Epithelial cell of proximal tubule (primary cell): ENCODE measurements around the gene FGF11. TPM values are rescaled to one million over a fixed set of nuclear protein-coding genes. Genes with fewer than 3 reads are reported as not detected.
A peak's percentile ranks its signal among the peaks of the same experiment; 100 is the strongest.

Source experiments
- DNase-seq: peaks from one replicate; pipeline ENCODE4 v3.0.0-alpha.2; 2011; ENCODE audit warnings: low read depth
- H3K4me3 ChIP-seq: 2 replicates; pipeline ENCODE4 v1.5.1; 2011; ENCODE audit warnings: low read depth, mild to moderate bottlenecking, low read length
- CTCF ChIP-seq: conservative IDR thresholded peaks from 2 replicates; pipeline ENCODE4 v1.5.1; 2012; ENCODE audit warnings: low read depth, mild to moderate bottlenecking, low read length
- total RNA-seq: library from RNA; depleted of rRNA; stranded (reverse); fragments of >200 nt; gene quantifications from 2 replicates; pipeline ENCODE4 v1.2.3, GENCODE V29; 2015

Gene FGF11
- total RNA-seq, 1 donor from 2014 or later = 11.5 TPM

- DNase-seq = no peak
- peak overlapping the region; percentile 75 for H3K4me3 ChIP-seq
- TF ChIP-seq CTCF = no peak
These were observed 454 bp upstream of the FGF11 start for GRCh38 chr17:7438656-7439460.

GRCh38 chr17:7440113-7440833, 961 bp downstream of the FGF11 start:
- DNase-seq = no peak
- H3K4me3 ChIP-seq = peak overlapping the region; percentile 75
- no peak for TF ChIP-seq CTCF

- DNase-seq = no peak
- peak overlapping the region; percentile 75 for H3K4me3 ChIP-seq
- TF ChIP-seq CTCF = no peak
These were observed 1.5 kb downstream of the FGF11 start for GRCh38 chr17:7440834-7441195.

GRCh38 chr17:7441266-7441665, 2.0 kb downstream of the FGF11 start:
- no peak for DNase-seq

GRCh38 chr17:7442142-7442541, 2.8 kb downstream of the FGF11 start:
- no peak for TF ChIP-seq CTCF
- no peak overlapping the region for H3K4me3 ChIP-seq
- DNase-seq = no peak

More at GRCh38 chr17:7441266-7441665, 2.0 kb downstream of the FGF11 start:
- no peak overlapping the region for H3K4me3 ChIP-seq
- TF ChIP-seq CTCF = no peak

- no peak for DNase-seq
- TF ChIP-seq CTCF = no peak
- H3K4me3 ChIP-seq = no peak overlapping the region
These were observed 4.5 kb downstream of the FGF11 start for GRCh38 chr17:7443499-7444485.
